Measurements from ENCODE around the gene CDK6.

GRCh38 chr7:92877367-92877766 is 41.0 kb upstream of the CDK6 start:
- TF ChIP-seq, protein P1, sequence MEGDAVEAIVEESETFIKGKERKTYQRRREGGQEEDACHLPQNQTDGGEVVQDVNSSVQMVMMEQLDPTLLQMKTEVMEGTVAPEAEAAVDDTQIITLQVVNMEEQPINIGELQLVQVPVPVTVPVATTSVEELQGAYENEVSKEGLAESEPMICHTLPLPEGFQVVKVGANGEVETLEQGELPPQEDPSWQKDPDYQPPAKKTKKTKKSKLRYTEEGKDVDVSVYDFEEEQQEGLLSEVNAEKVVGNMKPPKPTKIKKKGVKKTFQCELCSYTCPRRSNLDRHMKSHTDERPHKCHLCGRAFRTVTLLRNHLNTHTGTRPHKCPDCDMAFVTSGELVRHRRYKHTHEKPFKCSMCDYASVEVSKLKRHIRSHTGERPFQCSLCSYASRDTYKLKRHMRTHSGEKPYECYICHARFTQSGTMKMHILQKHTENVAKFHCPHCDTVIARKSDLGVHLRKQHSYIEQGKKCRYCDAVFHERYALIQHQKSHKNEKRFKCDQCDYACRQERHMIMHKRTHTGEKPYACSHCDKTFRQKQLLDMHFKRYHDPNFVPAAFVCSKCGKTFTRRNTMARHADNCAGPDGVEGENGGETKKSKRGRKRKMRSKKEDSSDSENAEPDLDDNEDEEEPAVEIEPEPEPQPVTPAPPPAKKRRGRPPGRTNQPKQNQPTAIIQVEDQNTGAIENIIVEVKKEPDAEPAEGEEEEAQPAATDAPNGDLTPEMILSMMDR (optimal IDR thresholded peaks at IDR 0.05 in 1 of 3, IDR thresholded peaks at IDR 0.05 in 1 of 3, conservative IDR thresholded peaks at IDR 0.05 in 1 of 3; ENCODE audit: extremely low read depth in 1 of 3, insufficient read depth in 2 of 3, low read length in 3 of 3) = no peak
- TF ChIP-seq EZH2 (IDR thresholded peaks at IDR 0.05; ENCODE audit: low read length) = no peak

All from keratinocyte (primary cell).